SK-N-SH treated with all-trans-retinoic acid at 6 μM for 48 hours (cell line): ENCODE measurements around the gene EEIG1.

ENCODE experiments used
- ATAC-seq: fragments of 200-7000 bp; cut with Tn5 transposase; 3 replicates; pipeline ENCODE4 v1.9.1; 2020; ENCODE audit warnings: mild to moderate bottlenecking, moderate library complexity
- RARB ChIP-seq: fragments of 250-450 bp; sonication (Bioruptor Pico); IDR thresholded peaks from 2 replicates; pipeline ENCODE4 v1.8.0; 2021; ENCODE audit warnings: mild to moderate bottlenecking, moderate library complexity
- TOX ChIP-seq: fragments of 250-450 bp; sonication (Bioruptor Pico); IDR thresholded peaks from 2 replicates; pipeline ENCODE4 v1.8.0; 2021; ENCODE audit warnings: mild to moderate bottlenecking, moderate library complexity, borderline replicate concordance
- TSHZ2 ChIP-seq: fragments of 250-450 bp; sonication (Bioruptor Pico); IDR thresholded peaks from 2 replicates; pipeline ENCODE4 v1.5.0; 2020; ENCODE audit warnings: mild to moderate bottlenecking, moderate library complexity
- ZNF70 ChIP-seq: fragments of 450-650 bp; formaldehyde crosslinking; IDR thresholded peaks from 2 replicates; pipeline ENCODE4 v1.5.0; 2020; ENCODE audit warnings: mild to moderate bottlenecking, moderate library complexity
- TF ChIP-seq, protein P1 (sequence below): fragments of 250-450 bp; sonication (Bioruptor Pico); IDR thresholded peaks from 2 replicates; pipeline ENCODE4 v1.5.1; 2021; ENCODE audit warnings: mild to moderate bottlenecking, moderate library complexity

EEIG1 gene

GRCh38 chr9:127931092-127931881 lies 49.5 kb downstream of the EEIG1 start:
- TF ChIP-seq TSHZ2 (no peak), ZNF70 (CRISPR knock-in tag) (no peak), TOX (CRISPR knock-in tag) (peak; percentile 22; the same call in 1 of the 2 replicates), RARB (CRISPR knock-in tag) (0 out of 2 replicates have a peak, but pooled peaks have one; percentile 7)
- TF ChIP-seq, protein P1, sequence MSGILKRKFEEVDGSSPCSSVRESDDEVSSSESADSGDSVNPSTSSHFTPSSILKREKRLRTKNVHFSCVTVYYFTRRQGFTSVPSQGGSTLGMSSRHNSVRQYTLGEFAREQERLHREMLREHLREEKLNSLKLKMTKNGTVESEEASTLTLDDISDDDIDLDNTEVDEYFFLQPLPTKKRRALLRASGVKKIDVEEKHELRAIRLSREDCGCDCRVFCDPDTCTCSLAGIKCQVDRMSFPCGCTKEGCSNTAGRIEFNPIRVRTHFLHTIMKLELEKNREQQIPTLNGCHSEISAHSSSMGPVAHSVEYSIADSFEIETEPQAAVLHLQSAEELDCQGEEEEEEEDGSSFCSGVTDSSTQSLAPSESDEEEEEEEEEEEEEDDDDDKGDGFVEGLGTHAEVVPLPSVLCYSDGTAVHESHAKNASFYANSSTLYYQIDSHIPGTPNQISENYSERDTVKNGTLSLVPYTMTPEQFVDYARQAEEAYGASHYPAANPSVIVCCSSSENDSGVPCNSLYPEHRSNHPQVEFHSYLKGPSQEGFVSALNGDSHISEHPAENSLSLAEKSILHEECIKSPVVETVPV (CRISPR knock-in tag): peak; percentile 11; the same call in 1 of the 2 replicates
- ATAC-seq: peak; percentile 46
